Jurkat, Clone E6-1 (cell line): ENCODE results near the gene PCSK4. TPM values are rescaled to one million over a fixed set of nuclear protein-coding genes. Genes with fewer than 3 reads are reported as not detected.
A peak's percentile ranks its signal among the peaks of the same experiment; 100 is the strongest.
"Not testable (repeated sequence)": the region's sequence is repeated elsewhere in the genome, so short reads cannot be mapped to it uniquely, and the experiment has no call there.

Source experiments
- DNase-seq: peaks from one replicate; pipeline ENCODE4 v3.0.0-alpha.2; 2011; ENCODE audit warnings: low read depth, low spot score
- H3K4me3 ChIP-seq: 2 replicates; pipeline ENCODE4 v1.5.1; 2011; ENCODE audit warnings: mild to moderate bottlenecking, low read length, control low read depth, moderate library complexity
- polyA plus RNA-seq: library from polyadenylated mRNA; unstranded; fragments of >200 nt; gene quantifications from one replicate; pipeline ENCODE4 v1.2.1, GENCODE V29; 2012; ENCODE audit warnings: missing spikeins; ENCODE audit not compliant: insufficient read length, insufficient read depth

Gene PCSK4
- 6.6 TPM for polyA plus RNA-seq

GRCh38 chr19:1490311-1491113 lies at the start of gene PCSK4:
Gene PCSK4 (minus strand): TSS chr19:1490350. CDS start chr19:1490346, 4 bp downstream.
- H3K4me3 ChIP-seq = peak within 1 kb of the TSS; percentile 69
- peak; percentile 97 for DNase-seq

DNA sequence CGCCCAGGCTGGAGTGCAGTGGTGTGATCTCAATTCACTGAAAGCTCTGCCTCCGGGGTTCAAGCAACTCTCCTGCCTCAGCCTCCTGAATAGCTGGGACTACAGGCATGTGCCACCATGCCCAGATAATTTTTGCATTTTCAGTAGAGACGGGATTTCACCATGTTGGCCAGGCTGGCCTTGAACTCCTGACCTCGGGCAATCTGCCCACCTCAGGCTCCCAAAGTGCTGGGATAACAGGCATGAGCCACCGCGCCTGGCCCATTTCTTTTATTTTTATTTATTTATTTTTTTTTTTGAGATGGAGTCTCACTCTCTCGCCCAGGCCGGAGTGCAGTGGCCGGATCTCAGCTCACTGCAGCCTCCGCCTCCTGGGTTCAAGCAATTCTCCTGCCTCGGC lies 49.6 kb upstream of the PCSK4 start:
- H3K4me3 ChIP-seq, DNase-seq: not testable (repeated sequence)

DNA sequence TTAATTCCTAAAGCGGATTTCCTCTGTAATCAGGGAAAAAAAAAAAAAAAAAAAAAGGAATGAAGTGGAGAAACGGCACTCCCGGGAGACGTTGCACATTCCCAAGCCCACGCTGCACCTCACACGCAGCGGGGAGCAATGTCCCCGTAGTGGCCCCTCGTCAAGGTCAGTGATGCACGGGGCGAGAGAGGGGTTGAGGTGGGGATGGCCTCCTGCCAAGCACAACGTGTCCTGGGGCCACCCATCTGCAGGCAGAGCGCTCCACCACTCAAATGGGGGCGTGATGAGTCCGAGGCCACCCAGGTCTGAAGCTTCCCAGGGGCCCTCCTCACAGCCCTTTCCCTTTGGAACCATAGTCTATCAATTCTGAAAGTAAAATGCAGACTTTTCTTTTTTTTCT lies 48.8 kb upstream of the PCSK4 start:
- DNase-seq = no peak
- H3K4me3 ChIP-seq = no peak overlapping the region

DNA sequence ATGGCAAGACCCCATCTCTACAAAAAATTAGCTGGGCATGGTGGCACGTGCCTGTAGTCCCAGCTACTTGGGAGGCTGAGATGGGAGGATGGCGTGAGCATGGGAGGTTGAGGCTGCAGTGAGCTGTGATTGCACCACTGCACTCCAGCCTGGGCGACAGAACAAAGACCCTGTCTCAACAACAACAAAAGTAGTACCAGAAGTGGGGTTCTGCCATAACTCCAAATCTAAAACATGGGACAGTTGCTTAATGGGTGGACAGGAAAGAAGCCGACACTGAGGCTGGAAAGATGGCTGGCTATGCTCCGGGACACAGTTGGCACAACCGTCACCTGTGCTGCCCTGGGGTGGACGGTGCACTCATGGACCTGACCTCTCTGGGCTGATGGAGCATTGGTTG lies 45.5 kb upstream of the PCSK4 start:
- not testable (repeated sequence) for DNase-seq, H3K4me3 ChIP-seq

- H3K4me3 ChIP-seq = no peak overlapping the region
- DNase-seq = no peak
These were observed 44.8 kb upstream of the PCSK4 start for GRCh38 chr19:1534972-1535371.

DNA sequence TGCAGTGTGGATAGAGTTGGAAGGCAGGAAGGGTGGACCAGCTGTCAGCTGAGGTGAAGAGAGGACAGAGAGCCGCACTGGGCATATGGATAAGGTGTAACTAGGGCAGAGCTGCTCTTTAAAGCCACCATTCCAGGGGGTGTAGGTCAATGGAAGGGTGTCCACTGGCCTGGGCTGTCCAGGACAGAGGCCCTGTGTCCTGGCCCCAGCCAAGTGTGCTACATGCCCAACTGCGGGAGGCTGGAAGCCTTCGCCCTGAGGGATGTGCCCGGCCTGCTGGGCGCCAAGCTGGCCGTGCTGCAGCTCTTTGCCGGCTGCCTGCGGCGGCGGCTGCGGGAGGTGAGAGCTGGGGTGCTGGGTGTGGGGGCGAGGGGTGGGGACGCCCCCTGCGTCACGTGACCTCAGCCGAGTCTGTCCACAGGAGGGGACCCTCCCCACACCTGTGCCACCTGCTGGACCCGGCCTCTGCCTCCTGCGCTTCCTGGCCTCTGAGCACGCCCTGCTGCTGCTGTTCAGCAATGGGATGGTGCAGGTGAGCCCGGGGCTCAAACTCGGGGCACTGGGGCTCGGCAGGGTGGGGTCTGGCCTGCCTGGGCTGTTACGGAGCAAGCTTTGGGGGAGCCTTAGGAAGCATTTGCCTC lies 43.5 kb upstream of the PCSK4 start:
- DNase-seq = no peak

DNA sequence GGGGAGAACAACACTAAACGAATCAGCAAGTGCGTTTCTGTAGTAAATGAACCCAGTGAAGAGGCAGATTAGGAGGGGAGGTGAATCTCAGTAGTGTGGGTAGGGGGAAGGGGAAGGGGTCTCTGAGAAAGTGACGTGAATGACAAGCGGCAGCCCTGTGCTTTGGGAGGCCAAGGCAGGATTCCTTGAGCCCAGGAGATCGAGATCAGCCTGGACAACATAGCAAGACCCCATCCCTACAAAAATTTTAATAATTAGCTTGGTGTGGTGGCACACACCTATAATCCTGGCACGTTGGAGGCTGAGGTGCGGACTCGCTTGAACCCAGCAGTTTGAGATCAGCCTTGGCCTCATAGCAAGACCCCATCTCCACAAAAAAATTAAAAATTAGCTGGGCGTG lies 41.9 kb upstream of the PCSK4 start:
- H3K4me3 ChIP-seq = no peak overlapping the region
- DNase-seq = no peak

More for the DNA sequence above, 43.5 kb upstream of the PCSK4 start:
- no peak overlapping the region for H3K4me3 ChIP-seq

DNA sequence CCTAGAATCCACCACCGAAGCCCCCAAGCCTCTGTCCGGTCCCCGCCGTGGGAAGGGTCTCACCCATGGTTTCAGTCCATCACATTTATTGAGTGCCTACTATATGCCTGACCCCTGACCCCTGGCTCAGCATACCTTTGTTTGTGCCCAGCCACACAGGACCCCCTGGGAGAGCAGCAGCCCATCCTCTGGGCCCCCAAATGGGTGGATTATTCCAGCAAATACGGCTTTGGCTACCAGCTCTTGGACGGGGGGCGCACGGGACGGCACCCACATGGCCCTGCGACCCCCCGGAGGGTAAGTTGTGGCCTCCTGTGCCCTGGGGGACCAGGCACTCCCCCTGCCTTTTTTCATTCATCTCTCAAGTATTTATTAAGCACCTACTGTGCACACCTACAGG lies 41.4 kb upstream of the PCSK4 start:
- H3K4me3 ChIP-seq = no peak overlapping the region
- no peak for DNase-seq

- DNase-seq = not testable (repeated sequence)
These were observed 40.7 kb upstream of the PCSK4 start for GRCh38 chr19:1530856-1531255.

DNA sequence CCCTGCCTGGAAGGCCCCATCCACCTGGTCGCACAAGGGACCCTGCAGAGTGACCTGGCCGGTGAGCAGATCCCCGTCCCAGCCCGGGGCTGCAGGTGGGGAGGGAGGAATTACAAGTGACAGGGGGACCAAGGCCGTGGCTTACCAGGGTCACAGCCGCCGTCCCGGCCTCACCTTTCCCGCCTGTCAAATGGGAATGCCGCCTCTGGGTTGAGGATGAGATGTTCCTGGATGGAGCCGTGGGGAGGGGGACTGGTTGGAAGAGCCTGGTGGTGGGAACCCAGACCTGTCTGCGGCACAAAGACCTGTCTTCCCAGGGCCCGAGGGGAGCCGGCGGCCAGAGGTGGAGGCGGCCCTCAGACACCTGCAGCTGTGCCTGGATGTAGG lies 39.3 kb upstream of the PCSK4 start:
- H3K4me3 ChIP-seq = no peak overlapping the region
- no peak for DNase-seq

More at GRCh38 chr19:1530856-1531255, 40.7 kb upstream of the PCSK4 start:
- not testable (repeated sequence) for H3K4me3 ChIP-seq

DNA sequence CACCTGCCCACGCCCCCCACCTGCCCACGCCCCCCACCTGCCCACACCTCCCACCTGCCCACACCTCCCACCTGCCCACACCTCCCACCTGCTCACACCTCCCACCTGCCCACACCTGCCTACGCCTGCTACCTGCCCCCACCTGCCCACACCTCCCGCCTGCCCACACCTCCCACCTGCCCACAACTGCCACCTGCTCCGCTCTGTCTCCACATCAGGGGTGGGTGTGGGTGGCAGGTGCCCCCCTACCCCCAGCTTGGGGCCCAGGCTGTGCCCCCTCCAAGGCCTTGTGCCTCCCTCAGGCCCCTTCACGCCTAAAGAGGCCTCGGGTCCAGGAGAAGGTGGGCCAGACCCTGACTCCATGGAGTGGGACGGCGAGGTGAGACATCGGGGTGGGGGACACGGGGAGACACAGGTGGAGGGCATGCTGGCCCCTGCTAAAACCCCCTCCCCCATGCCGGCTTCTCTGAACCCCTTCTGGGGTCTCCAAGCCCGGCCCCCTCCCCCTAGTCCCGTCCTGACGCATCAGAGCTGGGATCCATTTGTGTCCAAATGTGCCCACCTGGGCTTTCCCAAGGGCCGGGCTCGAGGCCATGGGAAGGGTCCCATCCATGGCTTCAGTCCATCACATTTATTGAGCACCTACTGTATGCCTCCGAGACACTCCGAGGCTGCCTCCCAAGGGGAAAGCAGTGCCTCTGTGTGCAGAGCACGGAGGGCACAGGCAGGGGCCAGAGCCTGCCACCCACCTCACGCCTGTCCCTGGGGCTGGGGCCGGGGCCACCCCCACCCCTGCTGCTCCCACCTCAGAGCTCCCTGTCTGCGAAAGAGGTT lies 38.7 kb upstream of the PCSK4 start:
- no peak overlapping the region for H3K4me3 ChIP-seq
- no peak for DNase-seq

DNA sequence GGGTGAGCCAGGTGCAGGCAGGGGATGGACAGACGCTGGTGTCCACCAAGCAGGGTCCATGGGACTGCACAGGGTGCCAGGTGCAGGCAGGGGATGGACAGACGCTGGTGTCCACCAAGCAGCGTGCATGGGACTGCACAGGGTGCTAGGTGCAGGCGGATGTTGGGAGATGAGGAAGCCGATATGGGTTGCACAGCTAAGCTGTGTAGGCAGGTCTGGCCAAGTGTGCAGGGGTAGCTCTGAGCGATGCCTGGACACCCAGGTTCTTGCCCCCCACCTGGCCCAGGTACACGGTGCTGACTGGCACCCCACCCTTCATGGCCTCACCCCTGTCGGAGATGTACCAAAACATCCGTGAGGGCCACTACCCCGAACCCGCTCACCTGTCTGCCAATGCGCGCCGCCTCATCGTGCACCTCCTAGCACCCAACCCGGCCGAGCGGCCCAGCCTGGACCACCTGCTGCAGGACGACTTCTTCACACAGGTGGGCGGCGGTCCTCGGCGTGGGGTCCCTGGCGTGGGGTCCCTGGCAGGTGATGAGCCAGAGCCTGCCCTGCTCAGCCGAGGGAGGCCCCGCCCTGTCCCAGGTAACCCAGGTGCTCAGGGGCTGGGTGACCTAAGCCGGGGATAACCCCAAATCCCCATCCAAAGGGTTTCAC lies 37.6 kb upstream of the PCSK4 start:
- DNase-seq = no peak
- no peak overlapping the region for H3K4me3 ChIP-seq

DNA sequence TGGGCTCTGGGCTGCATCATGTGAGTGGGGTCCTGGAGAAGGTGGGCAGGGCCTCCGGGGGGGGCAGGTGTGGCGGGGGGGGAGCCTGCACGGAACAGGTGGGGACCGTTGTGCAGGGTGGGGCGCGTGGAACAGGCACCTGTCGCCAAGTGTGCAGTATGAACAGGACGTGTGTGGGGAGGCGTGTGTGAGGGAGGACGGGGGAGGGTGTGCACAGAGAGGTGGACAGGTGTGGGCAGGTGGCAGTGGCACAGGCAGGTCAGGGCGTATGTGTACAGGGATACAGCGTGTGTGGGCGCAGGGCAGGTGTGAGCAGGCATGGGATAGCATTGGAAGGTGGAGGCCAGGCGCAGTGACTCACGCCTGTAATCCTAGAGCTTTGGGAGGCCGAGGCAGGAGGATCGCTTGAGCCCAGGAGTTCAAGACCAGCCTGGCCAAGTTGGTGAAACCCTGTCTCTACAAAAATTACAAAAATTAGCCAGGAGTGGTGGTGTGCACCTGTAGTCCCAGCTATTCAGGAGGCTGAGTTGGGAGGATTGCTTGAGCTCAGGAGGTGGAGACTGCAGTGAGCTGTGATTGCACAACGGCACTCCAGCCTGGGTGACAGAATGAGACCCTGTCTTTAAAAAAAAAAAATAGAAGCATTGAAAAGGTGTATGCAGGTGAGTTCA lies 37.0 kb upstream of the PCSK4 start:
- no peak for DNase-seq
- no peak overlapping the region for H3K4me3 ChIP-seq

GRCh38 chr19:1526066-1526778 lies 36.1 kb upstream of the PCSK4 start:
- no peak overlapping the region for H3K4me3 ChIP-seq
- no peak for DNase-seq

GRCh38 chr19:1525343-1525742 lies 35.2 kb upstream of the PCSK4 start:
- DNase-seq = no peak
- no peak overlapping the region for H3K4me3 ChIP-seq

GRCh38 chr19:1524972-1525325 lies 34.8 kb upstream of the PCSK4 start:
- H3K4me3 ChIP-seq = no peak overlapping the region
- DNase-seq = no peak

GRCh38 chr19:1524287-1524971 lies 34.3 kb upstream of the PCSK4 start:
- H3K4me3 ChIP-seq = no peak overlapping the region
- no peak for DNase-seq
